B cell (primary cell): ENCODE results near the gene GIPR.

Experiments
- EZH2 ChIP-seq: IDR thresholded peaks from 2 replicates; pipeline ENCODE4 v1.6.1; 2012; ENCODE audit warnings: borderline replicate concordance, low read depth, mild to moderate bottlenecking, moderate library complexity, low read length; ENCODE audit not compliant: insufficient read depth, poor library complexity, severe bottlenecking
- TF ChIP-seq, protein P1 (sequence below): fragments of 200-600 bp; IDR thresholded peaks from one replicate; pipeline ENCODE4 v1.8.0; 2022; ENCODE audit warnings: antibody characterized with exemption, mild to moderate bottlenecking

DNA sequence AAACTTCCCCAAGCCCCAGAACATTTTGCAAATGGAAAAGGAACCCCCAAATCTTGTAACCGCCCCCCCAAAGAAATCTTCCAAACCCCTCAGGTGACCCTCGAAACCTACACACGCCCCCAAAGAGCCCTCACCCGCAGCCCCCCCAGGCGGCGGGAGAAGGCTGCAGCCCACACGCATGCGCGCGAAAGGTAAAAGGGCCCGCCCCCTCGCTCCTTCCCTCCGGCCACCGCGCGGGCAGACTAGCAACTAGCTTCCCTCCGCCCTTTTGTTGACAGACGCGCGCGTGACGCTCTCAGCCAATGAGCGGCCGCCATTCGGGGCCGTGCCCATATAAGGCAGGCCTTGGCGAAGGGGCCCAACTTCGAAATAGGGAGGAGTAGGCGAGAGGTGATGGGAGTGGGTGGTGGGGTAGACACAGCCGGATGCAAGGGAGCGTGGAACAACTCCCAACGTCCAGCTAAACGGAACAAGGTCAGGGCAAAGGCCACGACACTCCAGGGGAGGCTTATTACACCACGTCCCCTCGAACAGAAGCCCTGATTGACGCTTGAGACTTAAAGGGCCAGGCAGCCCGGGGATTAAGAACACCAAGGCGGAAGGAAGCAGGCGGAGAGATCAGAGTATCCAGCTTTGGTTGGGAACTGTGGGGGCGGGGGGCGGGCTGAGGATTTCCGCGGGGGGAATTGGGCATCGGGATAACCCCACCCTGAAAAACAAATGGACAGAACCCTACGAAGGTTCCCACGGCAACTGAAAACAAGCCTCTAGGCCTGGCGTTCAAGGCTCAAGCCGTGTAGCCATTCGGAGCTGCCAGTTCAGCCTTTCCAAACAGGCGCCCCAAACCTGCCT lies 49.3 kb downstream of the GIPR start:
- TF ChIP-seq, protein P1, sequence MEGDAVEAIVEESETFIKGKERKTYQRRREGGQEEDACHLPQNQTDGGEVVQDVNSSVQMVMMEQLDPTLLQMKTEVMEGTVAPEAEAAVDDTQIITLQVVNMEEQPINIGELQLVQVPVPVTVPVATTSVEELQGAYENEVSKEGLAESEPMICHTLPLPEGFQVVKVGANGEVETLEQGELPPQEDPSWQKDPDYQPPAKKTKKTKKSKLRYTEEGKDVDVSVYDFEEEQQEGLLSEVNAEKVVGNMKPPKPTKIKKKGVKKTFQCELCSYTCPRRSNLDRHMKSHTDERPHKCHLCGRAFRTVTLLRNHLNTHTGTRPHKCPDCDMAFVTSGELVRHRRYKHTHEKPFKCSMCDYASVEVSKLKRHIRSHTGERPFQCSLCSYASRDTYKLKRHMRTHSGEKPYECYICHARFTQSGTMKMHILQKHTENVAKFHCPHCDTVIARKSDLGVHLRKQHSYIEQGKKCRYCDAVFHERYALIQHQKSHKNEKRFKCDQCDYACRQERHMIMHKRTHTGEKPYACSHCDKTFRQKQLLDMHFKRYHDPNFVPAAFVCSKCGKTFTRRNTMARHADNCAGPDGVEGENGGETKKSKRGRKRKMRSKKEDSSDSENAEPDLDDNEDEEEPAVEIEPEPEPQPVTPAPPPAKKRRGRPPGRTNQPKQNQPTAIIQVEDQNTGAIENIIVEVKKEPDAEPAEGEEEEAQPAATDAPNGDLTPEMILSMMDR = no peak
- TF ChIP-seq EZH2 = no peak
